ENCODE measurements around the gene NGB. TPM values are rescaled to one million over a fixed set of nuclear protein-coding genes. Genes with fewer than 3 reads are reported as not detected.

The NGB gene
- total and polyA plus RNA-seq, 9 of the 15 experiments (the other 6 are each of a cell fraction or from before 2014, with no cell fraction given), result not detected

- Histone ChIP-seq H3K79me2 (ENCODE audit: control insufficient read depth, insufficient read depth, low read length) (no peaks in the 10 kb centered on the region), H3K4me3 (no peak overlapping the region), H2AFZ (ENCODE audit: low read depth, low read length) (no peak overlapping the region), H3K4me1 (replicated peaks in 1 of 2; ENCODE audit: control insufficient read depth in 2 of 2, insufficient read depth in 2 of 2, low read length in 2 of 2) (no peaks in the 10 kb centered on the region), H3K27me3 (ENCODE audit: control insufficient read depth in 2 of 2, insufficient read depth in 2 of 2, low read length in 2 of 2) (no peaks in the 10 kb centered on the region), H3K9me3 (replicated peaks; ENCODE audit: control insufficient read depth, insufficient read depth, low read depth, low read length) (no peaks in the 10 kb centered on the region), H3K27ac (ENCODE audit: extremely low read depth, low read depth, low read length) (no peak overlapping the region), H4K20me1 (replicated peaks; ENCODE audit: control insufficient read depth, insufficient read depth, low read length) (no peaks in the 10 kb centered on the region), H3K36me3 (ENCODE audit: control insufficient read depth, insufficient read depth, low read length) (peaks cover 20% of the 10 kb centered on the region; the same call in 2 of the 3 replicates), H3K9me1 (ENCODE audit: control insufficient read depth, insufficient read depth, low read length) (no peaks in the 10 kb centered on the region), H3K9ac (ENCODE audit: insufficient read depth in 1 of 2, low read depth in 2 of 2, low read length in 2 of 2) (no peak overlapping the region), H3K4me2 (ENCODE audit: insufficient read depth, low read length) (no peak overlapping the region)
- ChIA-PET POLR2A (interaction anchor here (2.6 kb wide), 1 partner anchor 9 kb away, joined by 8 read pairs; no protein-coding TSS in a partner anchor), CTCF (ENCODE audit: low intra/inter-chr PET ratio) (no interaction called here)
- DNase-seq (ENCODE audit: extremely low read depth in 1 of 4, low spot score in 3 of 4), result no peak
- FAIRE-seq, result no peak
- BruUV-seq (replicated peaks), result no TSS peak
- in situ Hi-C loops (cut with MboI), result no loop called here
- no peak for TF ChIP-seq SP1 (CRISPR knock-in tag; IDR thresholded peaks at IDR 0.05)
- TF ChIP-seq TGIF2 (CRISPR knock-in tag; IDR thresholded peaks at IDR 0.05), result no peak
- TF ChIP-seq ZNF740 (CRISPR knock-in tag; IDR thresholded peaks at IDR 0.05), result no peak
- TF ChIP-seq ZNF740 (tag; IDR thresholded peaks at IDR 0.05), result no peak
- TF ChIP-seq ZNF707 (CRISPR knock-in tag; conservative IDR thresholded peaks at IDR 0.05), result no peak
- TF ChIP-seq CBX1 (IDR thresholded peaks at IDR 0.05; ENCODE audit: low read depth), result no peak
- no peak for TF ChIP-seq ZNF354B (CRISPR knock-in tag; IDR thresholded peaks at IDR 0.05)
- no peak for TF ChIP-seq TARDBP (IDR thresholded peaks at IDR 0.05)
- no peak for ATAC-seq
- intact Hi-C loops (cut with micrococcal nuclease), result no loop called here
- 79% methylated on average over 7 of the region's 8 CpGs for WGBS (ENCODE audit: insufficient coverage, low coverage, missing lambda C conversion rate)
These were observed 25.9 kb upstream of the NGB start for GRCh38 chr14:77296906-77297305.
